Naive thymus-derived CD8-positive, alpha-beta T cell (primary cell): ENCODE results near the gene MACROD2. TPM values are rescaled to one million over a fixed set of nuclear protein-coding genes. Genes with fewer than 3 reads are reported as not detected.

Experiments
- ATAC-seq, 2 donors: fragments of 150-1000 bp; cut with Tn5 transposase in 1 of 2; sonication (Bioruptor Pico), chemical (Tn5 transposase) in 1 of 2; 1 replicate in 1 of 2; 2 replicates in 1 of 2; pipeline ENCODE4 v1.10.0; 2021; ENCODE audit warnings: mild to moderate bottlenecking in 2 of 2, moderate library complexity in 2 of 2
- POLR2A ChIA-PET: fragments of 350-600 bp; sonication (Branson Sonifier 250); formaldehyde crosslinking; loops from one replicate; lab custom pipeline; 2021; ENCODE audit warnings: antibody characterized with exemption; lab: Charles Lee
- DNase-seq, 10 donors: peaks; one replicate each; pipeline versions ENCODE4 v3.0.0 to v3.0.0-alpha.2; 2020 to 2022
- H3K27ac Mint-ChIP-seq, 10 donors: one replicate each; pipeline ENCODE4 v1.8.0; 2020 to 2022; ENCODE audit warnings: mild to moderate bottlenecking in 10 of 10, mixed read lengths in 10 of 10, moderate library complexity in 4 of 10, inconsistent platforms in 1 of 10
- H3K27me3 Mint-ChIP-seq, 5 donors: one replicate each; pipeline ENCODE4 v1.8.0; 2021 to 2022; ENCODE audit warnings: mixed read lengths in 5 of 5
- H3K36me3 Mint-ChIP-seq, 3 donors: one replicate each; pipeline ENCODE4 v1.8.0; 2020 to 2022; ENCODE audit warnings: mixed read lengths in 3 of 3, mild to moderate bottlenecking in 2 of 3, inconsistent platforms in 1 of 3
- H3K4me1 Mint-ChIP-seq, 4 donors: one replicate each; pipeline ENCODE4 v1.8.0; 2021 to 2022; ENCODE audit warnings: mixed read lengths in 4 of 4
- H3K4me3 Mint-ChIP-seq, 10 donors: one replicate each; pipeline ENCODE4 v1.8.0; 2020 to 2022; ENCODE audit warnings: mild to moderate bottlenecking in 10 of 10, mixed read lengths in 10 of 10, moderate library complexity in 6 of 10, inconsistent platforms in 1 of 10
- H3K9me3 Mint-ChIP-seq, 9 donors: one replicate each; pipeline ENCODE4 v1.8.0; 2020 to 2022; ENCODE audit warnings: mixed read lengths in 9 of 9, mild to moderate bottlenecking in 3 of 9, inconsistent platforms in 1 of 9, moderate library complexity in 1 of 9
- polyA plus RNA-seq, 3 donors: library from polyadenylated mRNA; unstranded; fragments of 300-500 nt; fragmentation: Illumina TruSeq; gene quantifications; one replicate each; pipeline ENCODE4 v1.2.3, GENCODE V29; 2021
- total RNA-seq, 8 experiments: library from RNA in 2 of 8; stranded (reverse) in 2 of 8; gene quantifications; one replicate each; pipeline ENCODE4 v1.2.3 and lab custom pipeline; 2021 to 2026

The MACROD2 gene
- total and polyA plus RNA-seq, 5 experiments from 2014 or later = 0.18 to 1.1 (median 0.60) TPM; not detected in 2

GRCh38 chr20:14820771-14821170 is 825.5 kb downstream of the MACROD2 start:
- H3K27me3 Mint-ChIP-seq = peaks cover 0 to 4% (median 0%) of the 10 kb centered on the region in 5 donors
- H3K36me3 Mint-ChIP-seq = no peaks in the 10 kb centered on the region
- POLR2A ChIA-PET = no interaction called here
- no peak for DNase-seq
- H3K4me3 Mint-ChIP-seq = no peak overlapping the region
- ATAC-seq = no peak
- H3K9me3 Mint-ChIP-seq = peaks cover 0 to 25% (median 7%) of the 10 kb centered on the region in 9 donors
- peaks cover 0 to 2% (median 0%) of the 10 kb centered on the region in 4 donors for H3K4me1 Mint-ChIP-seq
- H3K27ac Mint-ChIP-seq = no peak overlapping the region

DNA sequence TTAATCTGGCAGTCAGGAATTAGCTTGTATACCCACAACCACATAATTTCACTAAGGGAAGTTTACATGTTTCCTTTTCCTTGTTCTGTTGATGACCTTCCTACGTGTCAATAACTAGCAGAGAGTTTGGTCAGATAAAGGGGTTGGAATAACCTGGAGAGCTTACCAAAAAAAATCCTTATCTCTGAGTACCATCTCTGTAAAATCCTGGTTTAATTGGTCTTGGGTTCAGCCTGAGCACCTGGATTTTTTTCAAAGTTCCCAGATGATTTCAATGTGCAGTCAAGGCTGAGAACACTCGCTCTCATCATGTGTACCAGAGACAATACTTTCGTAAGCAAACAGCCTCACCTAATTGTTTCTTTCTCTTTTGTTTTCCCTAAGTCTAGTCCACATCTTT is 825.9 kb downstream of the MACROD2 start:
- DNase-seq = no peak
- Mint-ChIP-seq H3K36me3 (no peaks in the 10 kb centered on the region), H3K27ac (no peak overlapping the region), H3K27me3 (peaks cover 0 to 4% (median 0%) of the 10 kb centered on the region in 5 donors), H3K4me1 (peaks cover 0 to 2% (median 0%) of the 10 kb centered on the region in 4 donors), H3K9me3 (peaks cover 0 to 25% (median 7%) of the 10 kb centered on the region in 9 donors), H3K4me3 (no peak overlapping the region)
- POLR2A ChIA-PET = no interaction called here
- ATAC-seq = no peak

DNA sequence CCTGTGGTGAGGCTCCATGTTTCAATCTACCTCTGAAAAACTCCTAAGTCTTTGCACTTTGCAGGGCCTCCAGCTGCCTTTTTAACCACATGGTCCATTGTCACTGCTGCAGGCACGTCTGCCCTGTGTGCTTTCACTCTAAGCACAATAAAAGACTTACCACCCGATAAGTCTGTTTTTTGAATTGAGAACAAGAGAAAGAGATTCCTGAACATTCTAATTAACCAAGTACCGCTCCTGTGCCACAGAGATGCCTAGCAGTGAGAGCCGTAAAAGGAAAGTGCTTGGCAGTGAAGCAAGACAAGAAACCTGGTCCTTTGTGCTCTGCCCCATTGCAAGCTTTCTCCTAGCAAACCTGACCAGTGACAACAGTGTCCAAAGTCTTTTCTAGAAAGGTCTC is 829.7 kb downstream of the MACROD2 start:
- Mint-ChIP-seq H3K9me3 (peaks cover 0 to 11% (median under 1%) of the 10 kb centered on the region in 9 donors), H3K27ac (no peak overlapping the region), H3K27me3 (no peaks in the 10 kb centered on the region), H3K36me3 (no peaks in the 10 kb centered on the region), H3K4me1 (no peaks in the 10 kb centered on the region), H3K4me3 (no peak overlapping the region)
- DNase-seq (no peak), ATAC-seq (no peak)
- POLR2A ChIA-PET = no interaction called here

GRCh38 chr20:14826543-14827313 is 831.4 kb downstream of the MACROD2 start:
- no peaks in the 10 kb centered on the region for H3K4me1 Mint-ChIP-seq
- H3K36me3 Mint-ChIP-seq = no peaks in the 10 kb centered on the region
- no peaks in the 10 kb centered on the region for H3K27me3 Mint-ChIP-seq
- POLR2A ChIA-PET = no interaction called here
- no peak overlapping the region for H3K27ac Mint-ChIP-seq
- H3K4me3 Mint-ChIP-seq = no peak overlapping the region
- ATAC-seq (no peak), DNase-seq (no peak)
- peaks cover 0 to 8% (median 0%) of the 10 kb centered on the region in 9 donors for H3K9me3 Mint-ChIP-seq

DNA sequence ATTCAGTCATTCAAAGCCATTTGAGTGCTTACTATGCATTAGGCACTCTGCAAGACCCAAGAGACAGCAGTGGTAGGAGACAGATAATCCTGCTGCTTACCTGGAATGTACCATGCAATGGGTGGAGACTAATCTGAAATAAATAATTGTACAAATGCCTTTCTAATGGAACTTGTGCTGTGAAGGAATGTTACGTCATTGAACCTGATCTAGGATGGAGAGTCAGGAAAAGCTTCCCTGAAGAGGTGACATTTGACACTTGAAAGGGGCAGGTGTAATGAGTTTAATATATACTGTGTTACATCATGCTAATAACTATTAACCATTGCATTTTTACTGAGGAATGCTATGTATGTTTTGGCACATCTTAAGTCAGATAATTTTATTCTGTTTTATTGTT is 833.1 kb downstream of the MACROD2 start:
- Mint-ChIP-seq H3K4me1 (no peaks in the 10 kb centered on the region), H3K4me3 (no peak overlapping the region), H3K9me3 (peaks cover 0 to 8% (median 0%) of the 10 kb centered on the region in 9 donors), H3K36me3 (no peaks in the 10 kb centered on the region), H3K27ac (no peak overlapping the region), H3K27me3 (peaks cover 0 to 1% (median 0%) of the 10 kb centered on the region in 5 donors)
- POLR2A ChIA-PET = no interaction called here
- DNase-seq = no peak
- ATAC-seq = no peak

- DNase-seq = no peak
- Mint-ChIP-seq H3K36me3 (no peaks in the 10 kb centered on the region), H3K4me3 (no peak overlapping the region), H3K4me1 (no peaks in the 10 kb centered on the region), H3K27ac (no peak overlapping the region), H3K9me3 (peaks cover 0 to 3% (median 0%) of the 10 kb centered on the region in 9 donors), H3K27me3 (peaks cover 0 to 1% (median 0%) of the 10 kb centered on the region in 5 donors)
- POLR2A ChIA-PET = no interaction called here
- no peak for ATAC-seq
Observed at GRCh38 chr20:14829906-14830305, 834.6 kb downstream of the MACROD2 start.

GRCh38 chr20:14830466-14830865 is 835.1 kb downstream of the MACROD2 start:
- Mint-ChIP-seq H3K4me1 (no peaks in the 10 kb centered on the region), H3K9me3 (peaks cover 0 to 3% (median 0%) of the 10 kb centered on the region in 9 donors), H3K27me3 (peaks cover 0 to 1% (median 0%) of the 10 kb centered on the region in 5 donors), H3K27ac (no peak overlapping the region), H3K4me3 (no peak overlapping the region), H3K36me3 (no peaks in the 10 kb centered on the region)
- no peak for DNase-seq
- POLR2A ChIA-PET = no interaction called here
- ATAC-seq = no peak

DNA sequence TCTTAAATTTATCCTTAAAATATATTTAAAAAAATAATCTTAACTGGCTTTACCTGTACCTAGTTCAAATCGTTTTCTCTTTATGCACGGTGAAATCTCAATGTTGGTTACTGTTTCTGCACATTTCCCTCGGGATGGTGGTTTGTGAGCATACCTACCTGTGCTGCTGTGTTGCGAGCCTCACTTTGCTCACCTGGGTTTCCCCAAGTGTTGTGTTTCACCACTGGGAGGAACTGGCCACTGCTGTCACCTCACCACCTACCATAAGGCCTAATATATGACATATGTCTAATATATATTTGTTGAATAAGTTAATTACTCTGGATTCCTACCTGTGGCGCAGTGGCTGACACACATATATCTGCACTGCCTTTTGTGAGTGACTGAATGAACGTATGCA is 835.6 kb downstream of the MACROD2 start:
- no peak for ATAC-seq
- POLR2A ChIA-PET = no interaction called here
- H3K9me3 Mint-ChIP-seq = peaks cover 0 to 3% (median 0%) of the 10 kb centered on the region in 9 donors
- no peak for DNase-seq
- H3K4me3 Mint-ChIP-seq = no peak overlapping the region
- peaks cover 0 to 1% (median 0%) of the 10 kb centered on the region in 5 donors for H3K27me3 Mint-ChIP-seq
- no peaks in the 10 kb centered on the region for H3K4me1 Mint-ChIP-seq
- no peak overlapping the region for H3K27ac Mint-ChIP-seq
- no peaks in the 10 kb centered on the region for H3K36me3 Mint-ChIP-seq

- Mint-ChIP-seq H3K4me1 (no peaks in the 10 kb centered on the region), H3K36me3 (no peaks in the 10 kb centered on the region), H3K27ac (no peak overlapping the region), H3K27me3 (peaks cover 0 to 1% (median 0%) of the 10 kb centered on the region in 5 donors), H3K4me3 (no peak overlapping the region), H3K9me3 (peaks cover 0 to 3% (median 0%) of the 10 kb centered on the region in 9 donors)
- DNase-seq (no peak), ATAC-seq (no peak)
- POLR2A ChIA-PET = no interaction called here
Observed at GRCh38 chr20:14832630-14833029, 837.3 kb downstream of the MACROD2 start.

GRCh38 chr20:14838663-14839628 is 843.6 kb downstream of the MACROD2 start:
- DNase-seq (no peak), ATAC-seq (no peak)
- Mint-ChIP-seq H3K9me3 (peaks cover 0 to 10% (median 0%) of the 10 kb centered on the region in 9 donors), H3K36me3 (no peaks in the 10 kb centered on the region), H3K27ac (no peak overlapping the region), H3K27me3 (no peaks in the 10 kb centered on the region), H3K4me3 (no peak overlapping the region), H3K4me1 (no peaks in the 10 kb centered on the region)
- POLR2A ChIA-PET = no interaction called here

DNA sequence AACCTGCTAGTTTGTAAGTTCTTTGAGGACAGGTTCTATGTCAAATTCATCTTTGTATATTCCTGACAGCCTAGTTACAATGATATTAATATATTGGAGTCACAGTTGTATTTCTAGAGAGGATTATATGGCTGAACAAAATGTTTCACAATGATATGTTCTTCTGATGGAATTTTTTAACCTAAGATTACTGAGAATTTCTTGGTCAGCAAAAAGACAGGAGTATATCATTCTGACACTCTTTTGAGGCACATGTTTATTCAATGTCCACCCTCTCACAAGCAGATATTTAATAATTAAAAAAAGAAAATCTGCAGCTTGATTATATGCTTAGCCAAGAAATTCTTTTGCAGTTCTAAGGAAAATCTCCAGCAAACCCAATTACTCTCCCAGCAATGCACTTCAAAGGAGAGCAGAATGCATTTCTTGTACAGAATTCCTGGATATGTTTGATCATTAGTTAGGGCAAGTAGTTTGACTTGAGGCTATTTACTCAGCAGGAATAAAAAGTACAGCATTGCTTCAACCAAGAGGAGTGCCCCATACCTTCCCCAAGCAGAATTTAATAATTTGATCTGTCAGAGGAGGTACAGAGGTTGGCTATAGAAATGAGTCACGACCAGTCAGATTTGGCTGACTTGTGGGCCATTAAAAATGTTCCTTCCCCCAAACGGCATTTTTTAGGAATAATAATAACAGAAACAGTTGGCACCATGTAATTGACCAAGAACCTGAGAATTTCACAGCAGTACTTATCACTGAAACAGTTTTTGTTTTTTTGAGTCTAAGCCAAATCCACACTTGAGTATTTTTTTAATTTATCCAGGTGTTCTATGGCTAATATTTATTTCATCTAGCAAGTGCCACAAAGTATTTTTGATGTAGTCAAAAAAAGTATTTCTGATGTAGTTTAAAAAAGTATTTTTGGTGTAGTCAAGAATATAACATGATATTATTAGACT is 850.2 kb downstream of the MACROD2 start:
- no peak for DNase-seq
- Mint-ChIP-seq H3K4me1 (no peaks in the 10 kb centered on the region), H3K27ac (no peak overlapping the region), H3K27me3 (no peaks in the 10 kb centered on the region), H3K4me3 (no peak overlapping the region), H3K9me3 (peaks cover 0 to 7% (median 0%) of the 10 kb centered on the region in 9 donors), H3K36me3 (no peaks in the 10 kb centered on the region)
- POLR2A ChIA-PET = no interaction called here
- ATAC-seq = no peak

GRCh38 chr20:14848806-14849205 is 853.5 kb downstream of the MACROD2 start:
- Mint-ChIP-seq H3K27ac (no peak overlapping the region), H3K27me3 (no peaks in the 10 kb centered on the region), H3K4me3 (no peak overlapping the region), H3K4me1 (no peaks in the 10 kb centered on the region), H3K36me3 (no peaks in the 10 kb centered on the region), H3K9me3 (peaks cover 0 to 10% (median 2%) of the 10 kb centered on the region in 9 donors)
- DNase-seq (no peak), ATAC-seq (no peak)
- POLR2A ChIA-PET = no interaction called here
